Progenitor cell of endocrine pancreas (in vitro differentiated cells): ENCODE data around the gene C5orf52. TPM values are rescaled to one million over a fixed set of nuclear protein-coding genes. Genes with fewer than 3 reads are reported as not detected.

Experiments used
- DNase-seq: peaks from one replicate; pipeline ENCODE4 v3.0.0; 2021; ENCODE audit warnings: low spot score; ENCODE audit not compliant: unreplicated experiment
- H3K27ac Mint-ChIP-seq: 2 replicates; pipeline ENCODE4 v1.8.0; 2021; ENCODE audit warnings: mild to moderate bottlenecking, moderate library complexity, mixed read lengths
- H3K27me3 Mint-ChIP-seq: 2 replicates; pipeline ENCODE4 v1.8.0; 2021; ENCODE audit warnings: mixed read lengths
- H3K36me3 Mint-ChIP-seq: 2 replicates; pipeline ENCODE4 v1.8.0; 2022; ENCODE audit warnings: mixed read lengths; ENCODE audit not compliant: insufficient read depth
- H3K4me1 Mint-ChIP-seq: 2 replicates; pipeline ENCODE4 v1.8.0; 2021; ENCODE audit warnings: low read depth, mixed read lengths
- H3K4me3 Mint-ChIP-seq: 2 replicates; pipeline ENCODE4 v1.8.0; 2021; ENCODE audit warnings: low read depth, mild to moderate bottlenecking, moderate library complexity, mixed read lengths
- H3K9me3 Mint-ChIP-seq: 2 replicates; pipeline ENCODE4 v1.8.0; 2021; ENCODE audit warnings: low read depth, mixed read lengths
- CTCF ChIP-seq: fragments of 200-600 bp; sonication (generic); IDR thresholded peaks from one replicate; pipeline ENCODE4 v1.5.0; 2021; ENCODE audit warnings: antibody characterized with exemption, mild to moderate bottlenecking; ENCODE audit not compliant: unreplicated experiment
- long read RNA-seq: library from polyadenylated mRNA; unstranded; transcript quantifications from one replicate; pipeline ENCODE4 v2.0.0, GENCODE V29; 2020
- total RNA-seq: library from RNA; stranded (reverse); gene quantifications from 2 replicates; pipeline ENCODE4 v1.2.1, GENCODE V29; 2021

Gene C5orf52
- total RNA-seq, result not detected in 2 replicates
- long read RNA-seq, result 0 reads

- Mint-ChIP-seq H3K27ac (peak within 1 kb of the TSS; percentile 69), H3K27me3 (peaks cover 45% of the 10 kb centered on the region), H3K4me1 (peaks cover 4% of the 10 kb centered on the region), H3K4me3 (peak within 1 kb of the TSS; percentile 82), H3K9me3 (peaks cover 3% of the 10 kb centered on the region), H3K36me3 (peaks cover 3% of the 10 kb centered on the region)
- no peak for TF ChIP-seq CTCF
- DNase-seq, result no peak
Measured at GRCh38 chr5:157670662-157671591, at the start of gene C5orf52. Gene C5orf52 (plus strand): TSS chr5:157671533. CDS start chr5:157671615, 82 bp downstream.

- Mint-ChIP-seq H3K27me3 (no peaks in the 10 kb centered on the region), H3K9me3 (peaks cover 4% of the 10 kb centered on the region), H3K27ac (no peak overlapping the region), H3K36me3 (no peaks in the 10 kb centered on the region), H3K4me1 (peaks cover 3% of the 10 kb centered on the region), H3K4me3 (no peak overlapping the region)
- TF ChIP-seq CTCF, result no peak
- DNase-seq, result no peak
Measured at GRCh38 chr5:157624144-157624543, 47.2 kb upstream of the C5orf52 start.

- H3K4me1 Mint-ChIP-seq, result peaks cover 3% of the 10 kb centered on the region
- no peaks in the 10 kb centered on the region for H3K27me3 Mint-ChIP-seq
Measured at GRCh38 chr5:157626831-157627230, 44.5 kb upstream of the C5orf52 start.

GRCh38 chr5:157630341-157630740, 41.0 kb upstream of the C5orf52 start:
- DNase-seq, result no peak
- no peaks in the 10 kb centered on the region for H3K36me3 Mint-ChIP-seq
- no peak overlapping the region for H3K27ac Mint-ChIP-seq
- no peaks in the 10 kb centered on the region for H3K9me3 Mint-ChIP-seq
- H3K27me3 Mint-ChIP-seq, result no peaks in the 10 kb centered on the region
- H3K4me1 Mint-ChIP-seq, result no peaks in the 10 kb centered on the region
- H3K4me3 Mint-ChIP-seq, result no peak overlapping the region
- TF ChIP-seq CTCF, result no peak

More at GRCh38 chr5:157626831-157627230, 44.5 kb upstream of the C5orf52 start:
- Mint-ChIP-seq H3K4me3 (no peak overlapping the region), H3K27ac (no peak overlapping the region), H3K36me3 (no peaks in the 10 kb centered on the region), H3K9me3 (peaks cover 4% of the 10 kb centered on the region)
- no peak for TF ChIP-seq CTCF
- no peak for DNase-seq

GRCh38 chr5:157640406-157641066, 30.8 kb upstream of the C5orf52 start:
- no peaks in the 10 kb centered on the region for H3K27me3 Mint-ChIP-seq
- TF ChIP-seq CTCF, result no peak
- no peak overlapping the region for H3K4me3 Mint-ChIP-seq
- H3K27ac Mint-ChIP-seq, result no peak overlapping the region
- DNase-seq, result no peak
- H3K9me3 Mint-ChIP-seq, result no peaks in the 10 kb centered on the region
- H3K36me3 Mint-ChIP-seq, result no peaks in the 10 kb centered on the region
- no peaks in the 10 kb centered on the region for H3K4me1 Mint-ChIP-seq
